CD14-positive monocyte (primary cell): ENCODE measurements around the gene TOMM7. TPM values are rescaled to one million over a fixed set of nuclear protein-coding genes. Genes with fewer than 3 reads are reported as not detected.

Experiments used
- DNase-seq, 3 donors: peaks; one replicate each; pipeline ENCODE4 v3.0.0-alpha.2; 2011 to 2022
- H2AFZ ChIP-seq: 2 replicates; pipeline ENCODE4 v1.6.0; 2012; ENCODE audit warnings: mild to moderate bottlenecking, low read depth, low read length, inconsistent platforms; ENCODE audit not compliant: insufficient read depth, poor library complexity, severe bottlenecking
- H3K27ac ChIP-seq, 2 donors: 1 replicate in 1 of 2; 2 replicates in 1 of 2; pipeline ENCODE4 v1.5.1; 2012 to 2013; ENCODE audit warnings: low read length in 2 of 2, control low read depth in 1 of 2, inconsistent platforms in 1 of 2, low read depth in 1 of 2, mild to moderate bottlenecking in 1 of 2
- H3K27me3 ChIP-seq, 2 donors: one replicate each; pipeline versions ENCODE4 v1.6.0 to v1.6.1; 2011 to 2013; ENCODE audit warnings: low read length in 2 of 2; ENCODE audit not compliant: control insufficient read depth in 2 of 2, insufficient read depth in 2 of 2
- H3K36me3 ChIP-seq, 2 donors: replicated peaks in 1 of 2; 1 replicate in 1 of 2; 2 replicates in 1 of 2; pipeline versions ENCODE4 v1.5.1 to v1.6.1; 2012 to 2013; ENCODE audit warnings: low read length in 2 of 2, control low read depth in 1 of 2, inconsistent platforms in 1 of 2, mild to moderate bottlenecking in 1 of 2; ENCODE audit not compliant: insufficient read depth in 2 of 2, control insufficient read depth in 1 of 2
- H3K4me1 ChIP-seq, 2 donors: 1 replicate in 1 of 2; 2 replicates in 1 of 2; pipeline versions ENCODE4 v1.5.1 to v1.6.1; 2012 to 2013; ENCODE audit warnings: low read length in 2 of 2, control low read depth in 1 of 2, inconsistent platforms in 1 of 2, mild to moderate bottlenecking in 1 of 2, moderate library complexity in 1 of 2; ENCODE audit not compliant: insufficient read depth in 2 of 2, control insufficient read depth in 1 of 2
- H3K4me2 ChIP-seq: replicated peaks from 2 replicates; pipeline ENCODE3; 2012; ENCODE audit warnings: low read length, moderate library complexity, mild to moderate bottlenecking; ENCODE audit not compliant: poor library complexity, severe bottlenecking; ENCODE audit errors: extremely low read depth
- H3K4me3 ChIP-seq, 3 experiments: fragments of 200-600 bp in 1 of 3; sonication (generic) in 1 of 3; replicated peaks in 1 of 3; 1 replicate in 2 of 3; 2 replicates in 1 of 3; pipeline ENCODE4 v1.5.1; 2011 to 2013; ENCODE audit warnings: low read length in 3 of 3, mild to moderate bottlenecking in 3 of 3, control low read depth in 2 of 3, low read depth in 2 of 3, inconsistent platforms in 1 of 3, moderate library complexity in 1 of 3
- H3K79me2 ChIP-seq: 2 replicates; pipeline ENCODE4 v1.6.0; 2012; ENCODE audit warnings: mild to moderate bottlenecking, control low read depth, inconsistent platforms, low read length, moderate library complexity; ENCODE audit not compliant: insufficient read depth
- H3K9ac ChIP-seq: 2 replicates; pipeline ENCODE4 v1.6.0; 2017; ENCODE audit warnings: low read length, mild to moderate bottlenecking; ENCODE audit not compliant: insufficient read depth, poor library complexity, severe bottlenecking
- H3K9me3 ChIP-seq, 2 donors: replicated peaks in 1 of 2; 1 replicate in 1 of 2; 2 replicates in 1 of 2; pipeline versions ENCODE4 v1.5.1 to v1.6.1; 2012 to 2013; ENCODE audit warnings: low read length in 2 of 2, control low read depth in 1 of 2; ENCODE audit not compliant: control insufficient read depth in 1 of 2, insufficient read depth in 1 of 2
- H4K20me1 ChIP-seq: 2 replicates; pipeline ENCODE4 v1.6.0; 2012; ENCODE audit warnings: mild to moderate bottlenecking, low read length, control low read depth, moderate library complexity; ENCODE audit not compliant: insufficient read depth
- H3K27ac Mint-ChIP-seq, 7 donors: one replicate each; pipeline ENCODE4 v1.8.0; 2020; ENCODE audit warnings: mild to moderate bottlenecking in 7 of 7, mixed read lengths in 7 of 7, moderate library complexity in 6 of 7, inconsistent platforms in 2 of 7
- H3K27me3 Mint-ChIP-seq, 3 donors: one replicate each; pipeline ENCODE4 v1.8.0; 2021 to 2022; ENCODE audit warnings: low read depth in 3 of 3, mild to moderate bottlenecking in 3 of 3, mixed read lengths in 3 of 3, moderate library complexity in 3 of 3, inconsistent platforms in 1 of 3
- H3K36me3 Mint-ChIP-seq, 2 donors: one replicate each; pipeline ENCODE4 v1.8.0; 2020; ENCODE audit warnings: mixed read lengths in 2 of 2, inconsistent platforms in 1 of 2, mild to moderate bottlenecking in 1 of 2
- H3K4me1 Mint-ChIP-seq: one replicate; pipeline ENCODE4 v1.8.0; 2020; ENCODE audit warnings: mild to moderate bottlenecking, mixed read lengths
- H3K4me3 Mint-ChIP-seq, 2 donors: one replicate each; pipeline ENCODE4 v1.8.0; 2020; ENCODE audit warnings: mild to moderate bottlenecking in 2 of 2, mixed read lengths in 2 of 2, moderate library complexity in 1 of 2
- H3K9me3 Mint-ChIP-seq, 7 donors: one replicate each; pipeline ENCODE4 v1.8.0; 2020 to 2022; ENCODE audit warnings: mixed read lengths in 7 of 7, mild to moderate bottlenecking in 6 of 7, moderate library complexity in 6 of 7, inconsistent platforms in 2 of 7
- WGBS: methylation state at CpG from one replicate; pipeline ENCODE4 v1.1.5; 2013; ENCODE audit warnings: missing lambda C conversion rate; ENCODE audit not compliant: insufficient coverage; 5-methylcytosine and 5-hydroxymethylcytosine counted together
- intact Hi-C, 2 donors: fragments of 100-400 bp; cut with micrococcal nuclease; formaldehyde crosslinking; loops; one replicate each; pipeline versions ENCODE4 v1.15.0 to v1.15.1; 2023
- polyA minus RNA-seq: library from RNA; depleted of rRNA, polyadenylated mRNA; stranded (reverse); fragments of >200 nt; gene quantifications from 2 replicates; pipeline ENCODE4 v1.2.3, GENCODE V29; 2012
- polyA plus RNA-seq, 3 donors: library from polyadenylated mRNA; depleted of rRNA in 1 of 3; unstranded in 2 of 3; stranded (reverse) in 1 of 3; fragments of 300-500 nt in 2 of 3; fragments of >200 nt in 1 of 3; fragmentation: Illumina TruSeq in 2 of 3; gene quantifications; 1 replicate in 2 of 3; 2 replicates in 1 of 3; pipeline ENCODE4 v1.2.3, GENCODE V29; 2012 to 2021
- total RNA-seq, 12 experiments: library from RNA in 1 of 12; stranded (reverse) in 1 of 12; fragments of 120-200 nt in 1 of 12; gene quantifications; one replicate each; pipeline ENCODE4 v1.2.4 and lab custom pipeline; 2013 to 2026; ENCODE audit warnings: mixed read lengths in 6 of 12, inconsistent platforms in 1 of 12
- TF ChIP-seq, protein P1 (sequence below): fragments of 200-600 bp; IDR thresholded peaks from one replicate; pipeline ENCODE4 v1.8.0; 2022; ENCODE audit warnings: antibody characterized with exemption, mild to moderate bottlenecking

TOMM7 gene
- 615 TPM for total RNA-seq (2013)
- polyA plus RNA-seq (100 to 1,000 TPM in 2 of 3 donors, 10 to 100 TPM in 1; 93.3 to 125 (median 111) TPM), polyA minus RNA-seq (82.4 and 97.8 TPM in 2 replicates), total RNA-seq (lab: John Stamatoyannopoulos, UW) (27.4 to 105 (median 92.4) reads per million in 11 experiments)

DNA sequence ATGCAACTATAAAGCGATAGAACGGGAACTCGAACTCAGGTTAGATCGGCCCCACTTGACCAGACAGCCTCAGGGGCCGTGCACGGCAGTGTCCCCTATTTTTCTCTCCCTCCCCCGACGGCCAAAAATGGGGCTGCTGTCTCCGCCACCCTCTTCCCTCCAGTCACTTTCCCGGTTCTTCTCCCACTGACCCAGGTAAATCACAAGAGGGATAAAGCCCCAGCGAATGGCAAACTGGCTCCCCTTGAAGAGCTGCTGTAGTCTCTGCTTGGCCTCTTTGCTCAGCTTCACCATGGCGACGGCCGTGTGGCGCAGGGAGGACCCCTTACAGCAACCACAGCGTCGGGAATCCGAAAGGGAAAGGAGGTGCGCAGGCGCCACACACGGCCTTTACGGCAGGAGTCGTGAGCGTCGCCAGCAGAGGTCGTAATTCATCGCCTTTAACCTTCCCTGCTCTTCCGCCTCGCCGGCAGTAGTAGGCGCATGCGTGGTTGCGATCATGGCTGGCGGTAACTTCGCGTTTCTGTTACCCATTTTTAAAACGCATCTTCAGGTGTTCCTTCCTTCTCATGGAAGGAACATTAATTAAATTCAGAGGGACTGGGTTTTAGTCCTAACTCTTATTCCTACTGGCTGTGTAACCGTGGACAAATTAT is at the start of gene TOMM7:
TOMM7 (minus strand) TSS at position 364 of the 656 bp plus-strand sequence; CDS start at position 294, 70 bp downstream.
- peaks cover 6% of the 10 kb centered on the region for H4K20me1 ChIP-seq
- H3K27ac Mint-ChIP-seq: peak within 1 kb of the TSS; percentile 91 to 98 (median 96)
- H3K27me3 Mint-ChIP-seq: peaks cover 23 to 27% (median 24%) of the 10 kb centered on the region in 3 donors
- H3K27me3 ChIP-seq: peaks cover 6 to 24% of the 10 kb centered on the region in 2 donors
- TF ChIP-seq, protein P1, sequence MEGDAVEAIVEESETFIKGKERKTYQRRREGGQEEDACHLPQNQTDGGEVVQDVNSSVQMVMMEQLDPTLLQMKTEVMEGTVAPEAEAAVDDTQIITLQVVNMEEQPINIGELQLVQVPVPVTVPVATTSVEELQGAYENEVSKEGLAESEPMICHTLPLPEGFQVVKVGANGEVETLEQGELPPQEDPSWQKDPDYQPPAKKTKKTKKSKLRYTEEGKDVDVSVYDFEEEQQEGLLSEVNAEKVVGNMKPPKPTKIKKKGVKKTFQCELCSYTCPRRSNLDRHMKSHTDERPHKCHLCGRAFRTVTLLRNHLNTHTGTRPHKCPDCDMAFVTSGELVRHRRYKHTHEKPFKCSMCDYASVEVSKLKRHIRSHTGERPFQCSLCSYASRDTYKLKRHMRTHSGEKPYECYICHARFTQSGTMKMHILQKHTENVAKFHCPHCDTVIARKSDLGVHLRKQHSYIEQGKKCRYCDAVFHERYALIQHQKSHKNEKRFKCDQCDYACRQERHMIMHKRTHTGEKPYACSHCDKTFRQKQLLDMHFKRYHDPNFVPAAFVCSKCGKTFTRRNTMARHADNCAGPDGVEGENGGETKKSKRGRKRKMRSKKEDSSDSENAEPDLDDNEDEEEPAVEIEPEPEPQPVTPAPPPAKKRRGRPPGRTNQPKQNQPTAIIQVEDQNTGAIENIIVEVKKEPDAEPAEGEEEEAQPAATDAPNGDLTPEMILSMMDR: no peak
- H2AFZ ChIP-seq: peak within 1 kb of the TSS; percentile 96
- intact Hi-C loops: loop anchor here in 1 of 2 donors (5.0 kb wide), 1 partner anchor 710 kb away; the partner anchor contains the start of gene TRA2A
- H3K9me3 ChIP-seq: no peaks in the 10 kb centered on the region
- WGBS: under 1% methylated on average over 37 of the region's 38 CpGs
- peak within 1 kb of the TSS; percentile 85 for H3K9ac ChIP-seq
- H3K4me3 ChIP-seq: peak within 1 kb of the TSS; percentile 78 to 95 (median 84)
- H3K4me2 ChIP-seq: peak within 1 kb of the TSS; percentile 83
- H3K4me3 Mint-ChIP-seq: peak within 1 kb of the TSS; percentile 97 to 98
- peak within 1 kb of the TSS; percentile 18 to 91 for H3K27ac ChIP-seq
- DNase-seq: peak; percentile 94 to 97 (median 95)
- peaks cover 16% of the 10 kb centered on the region for H3K4me1 Mint-ChIP-seq
- peaks cover 0 to 4% of the 10 kb centered on the region in 2 donors for H3K36me3 ChIP-seq
- H3K9me3 Mint-ChIP-seq: peaks cover 0 to 7% (median 4%) of the 10 kb centered on the region in 7 donors
- peaks cover 9 to 11% of the 10 kb centered on the region in 2 donors for H3K36me3 Mint-ChIP-seq
- H3K4me1 ChIP-seq: peaks cover 16 to 17% of the 10 kb centered on the region in 2 donors
- peaks cover 30% of the 10 kb centered on the region for H3K79me2 ChIP-seq

DNA sequence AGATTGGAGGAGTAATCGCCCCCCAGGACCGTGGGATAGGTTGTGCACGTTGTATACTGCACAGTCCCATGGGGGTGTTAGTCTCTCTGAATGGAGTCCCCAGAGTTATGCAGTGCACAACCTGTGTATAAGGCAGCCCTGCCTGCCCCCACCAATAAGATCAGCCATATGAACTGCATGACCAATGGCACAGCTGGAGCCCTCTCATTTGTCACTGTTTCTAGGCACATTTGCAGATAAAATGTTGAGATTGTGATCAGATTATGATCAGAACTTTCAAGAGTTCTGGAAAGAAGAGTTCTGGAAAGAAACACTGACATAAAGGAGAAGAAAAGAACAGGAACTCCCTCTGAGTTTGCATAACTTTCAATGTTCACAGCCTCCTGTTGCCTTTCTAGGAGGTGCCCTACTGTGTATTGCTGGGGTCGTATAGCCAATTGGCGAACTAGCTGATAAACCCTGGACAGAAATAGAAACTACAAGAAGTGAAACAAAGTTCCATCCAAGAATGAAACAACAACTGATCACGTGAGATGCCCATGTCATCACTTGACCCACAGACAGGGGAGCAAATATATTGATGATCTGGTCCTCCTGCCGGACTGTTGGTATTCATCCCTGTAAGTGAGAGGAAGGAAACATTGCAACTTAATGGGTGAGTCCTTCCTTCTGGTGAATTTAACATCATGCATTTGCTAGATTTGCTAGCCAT is 49.6 kb upstream of the TOMM7 start:
- no peaks in the 10 kb centered on the region for H3K36me3 ChIP-seq
- Mint-ChIP-seq H3K36me3 (no peaks in the 10 kb centered on the region), H3K4me3 (no peak overlapping the region), H3K27ac (peak overlapping the region in 1 of 7 donors; percentile 7), H3K27me3 (peaks cover 2 to 5% (median 4%) of the 10 kb centered on the region in 3 donors), H3K4me1 (peaks cover 11% of the 10 kb centered on the region), H3K9me3 (no peaks in the 10 kb centered on the region)
- TF ChIP-seq, protein P1: no peak
- no peak overlapping the region for H3K9ac ChIP-seq
- intact Hi-C loops: no loop called here
- H3K27me3 ChIP-seq: no peaks in the 10 kb centered on the region
- H3K4me2 ChIP-seq: peak overlapping the region; percentile 4
- no peaks in the 10 kb centered on the region for H3K79me2 ChIP-seq
- WGBS: 81% methylated on average over 4 of the region's 7 CpGs
- DNase-seq: no peak
- no peaks in the 10 kb centered on the region for H3K9me3 ChIP-seq
- H2AFZ ChIP-seq: peak overlapping the region; percentile 16
- H3K4me1 ChIP-seq: peaks cover 0 to 5% of the 10 kb centered on the region in 2 donors
- H3K4me3 ChIP-seq: no peak overlapping the region
- no peaks in the 10 kb centered on the region for H4K20me1 ChIP-seq
- no peak overlapping the region for H3K27ac ChIP-seq
